ENCODE measurements around the gene ZNF24.

GRCh38 chr18:35344736-35345459 lies 678 bp upstream of the ZNF24 start:
- TF ChIP-seq CTCF (IDR thresholded peaks at IDR 0.05) (no peak), EP300 (IDR thresholded peaks at IDR 0.05) (no peak)

Measured in ovary (tissue), 3 donors.